Suppressor macrophage (primary cell): ENCODE measurements around the gene SLC2A1.

Experiments
- DNase-seq, 4 experiments: peaks; one replicate each; pipeline ENCODE4 v3.0.0-alpha.2; 2020 to 2022
- total RNA-seq, 17 experiments: gene quantifications; one replicate each; lab custom pipeline; 2026; ENCODE audit warnings: mixed read lengths in 6 of 17, inconsistent platforms in 3 of 17; lab: John Stamatoyannopoulos, UW

The SLC2A1 gene
- total RNA-seq, result 6.4 to 44.1 (median 14.0) reads per million in 17 experiments

DNA sequence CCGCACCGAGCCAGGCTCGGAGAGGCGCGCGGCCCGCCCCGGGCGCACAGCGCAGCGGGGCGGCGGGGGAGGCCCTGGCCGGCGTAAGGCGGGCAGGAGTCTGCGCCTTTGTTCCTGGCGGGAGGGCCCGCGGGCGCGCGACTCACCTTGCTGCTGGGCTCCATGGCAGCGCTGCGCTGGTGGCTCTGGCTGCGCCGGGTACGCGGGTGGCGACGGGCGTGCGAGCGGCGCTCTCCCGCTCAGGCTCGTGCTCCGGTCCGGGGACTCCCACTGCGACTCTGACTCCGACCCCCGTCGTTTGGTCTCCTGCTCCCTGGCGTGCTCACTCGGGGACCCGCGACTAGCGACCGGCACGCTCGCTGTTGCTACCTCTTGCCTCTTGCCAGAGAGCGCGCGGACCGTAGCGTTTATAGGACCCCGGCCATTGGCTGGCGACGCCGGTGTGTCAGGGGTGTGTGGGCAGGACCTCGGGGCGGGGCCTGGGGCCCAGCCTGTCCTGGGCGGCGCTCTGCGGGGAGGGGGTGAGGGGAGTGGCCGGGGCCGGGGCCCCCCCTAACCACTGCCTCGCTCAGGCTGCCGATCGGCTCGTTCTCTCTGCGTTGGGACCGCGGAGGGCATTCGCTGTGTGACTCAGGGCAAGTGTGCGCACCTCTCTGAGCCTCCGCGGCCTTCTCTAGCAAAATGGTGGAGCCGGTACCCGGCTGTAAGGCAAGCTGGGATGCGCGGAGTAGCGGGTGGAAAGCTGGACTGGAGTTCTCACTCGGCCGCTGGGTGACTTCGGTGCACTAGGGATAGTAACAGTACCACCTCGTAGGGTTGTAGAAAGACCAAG is at the start of gene SLC2A1:
TSS of gene SLC2A1 (minus strand) at position 381 of the 832 bp plus-strand sequence. CDS start at position 164, 217 bp downstream.
- DNase-seq, result peak; percentile 73 to 88 (median 82)

DNA sequence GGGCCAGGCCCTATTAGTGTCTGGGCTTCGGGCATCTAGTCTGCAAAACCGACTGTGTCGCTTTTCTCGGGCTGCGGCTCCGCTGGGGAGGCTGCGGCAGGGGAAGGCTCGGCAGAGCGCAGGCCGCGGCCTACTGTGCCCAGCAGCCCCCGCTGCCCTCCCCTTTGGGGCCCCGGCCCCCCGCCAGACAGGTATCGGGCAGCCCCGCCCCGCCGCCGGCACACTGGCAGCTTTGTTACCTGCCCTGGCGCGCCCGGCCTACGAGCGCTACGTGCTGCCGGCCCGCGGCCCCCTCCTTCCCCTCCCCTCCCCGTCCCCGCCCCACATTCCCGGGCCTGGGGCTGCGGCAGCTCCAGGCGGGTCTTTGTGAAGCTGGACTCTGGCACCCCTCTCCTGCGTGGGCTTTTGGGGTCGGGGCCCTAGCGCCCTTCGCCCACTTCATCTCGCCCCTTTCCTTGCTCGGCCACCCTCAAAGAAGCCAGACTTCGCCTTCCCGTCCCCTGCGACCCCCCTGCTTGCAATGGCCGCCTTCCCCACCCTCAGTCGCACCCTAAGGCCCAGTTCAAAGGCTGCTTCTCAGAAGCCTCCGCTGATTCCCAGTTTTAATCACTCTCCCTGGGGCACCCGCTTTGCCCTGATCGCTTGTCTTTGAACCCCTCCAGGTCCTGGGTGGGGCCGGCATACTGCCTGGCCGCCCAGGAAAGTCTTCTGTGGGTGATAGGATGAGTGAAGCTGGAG is 48.9 kb upstream of the SLC2A1 start:
- DNase-seq, result no peak

- no peak for DNase-seq
Measured at GRCh38 chr1:43005460-43006361, 47.0 kb upstream of the SLC2A1 start.

GRCh38 chr1:43004587-43005459 is 46.2 kb upstream of the SLC2A1 start:
- DNase-seq, result no peak

- DNase-seq, result no peak
Measured at GRCh38 chr1:43002766-43003165, 44.1 kb upstream of the SLC2A1 start.

DNA sequence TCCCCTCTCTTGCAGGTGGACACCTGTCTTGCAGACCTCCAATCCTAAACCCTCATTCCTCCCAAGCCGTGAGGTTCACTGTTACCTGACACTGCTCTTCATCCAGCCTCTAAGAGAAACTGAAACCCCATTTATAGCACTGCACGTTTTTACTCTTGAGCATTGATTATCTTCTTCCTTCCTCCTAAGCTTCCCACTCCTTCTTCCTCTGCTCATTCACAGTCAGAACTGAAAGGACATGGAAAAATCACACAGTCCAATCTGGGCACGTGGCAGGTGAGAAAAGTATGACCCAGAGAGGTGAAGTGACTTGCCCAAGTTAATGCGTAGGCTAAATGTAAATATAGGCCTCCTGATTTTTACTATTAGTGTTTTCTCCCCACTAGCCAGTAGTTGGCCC is 43.4 kb upstream of the SLC2A1 start:
- no peak for DNase-seq

GRCh38 chr1:43001434-43001833 is 42.8 kb upstream of the SLC2A1 start:
- DNase-seq, result no peak

GRCh38 chr1:43000271-43000670 is 41.6 kb upstream of the SLC2A1 start:
- DNase-seq, result no peak

- DNase-seq, result no peak
Measured at GRCh38 chr1:42999308-42999707, 40.6 kb upstream of the SLC2A1 start.

- no peak for DNase-seq
Measured at GRCh38 chr1:42998386-42998785, 39.7 kb upstream of the SLC2A1 start.

- no peak for DNase-seq
Measured at GRCh38 chr1:42996384-42996970, 37.8 kb upstream of the SLC2A1 start.

GRCh38 chr1:42993502-42994136 is 35.0 kb upstream of the SLC2A1 start:
- peak; percentile 62 to 79 (median 71) for DNase-seq

GRCh38 chr1:42992054-42992571 is 33.4 kb upstream of the SLC2A1 start:
- no peak for DNase-seq

DNA sequence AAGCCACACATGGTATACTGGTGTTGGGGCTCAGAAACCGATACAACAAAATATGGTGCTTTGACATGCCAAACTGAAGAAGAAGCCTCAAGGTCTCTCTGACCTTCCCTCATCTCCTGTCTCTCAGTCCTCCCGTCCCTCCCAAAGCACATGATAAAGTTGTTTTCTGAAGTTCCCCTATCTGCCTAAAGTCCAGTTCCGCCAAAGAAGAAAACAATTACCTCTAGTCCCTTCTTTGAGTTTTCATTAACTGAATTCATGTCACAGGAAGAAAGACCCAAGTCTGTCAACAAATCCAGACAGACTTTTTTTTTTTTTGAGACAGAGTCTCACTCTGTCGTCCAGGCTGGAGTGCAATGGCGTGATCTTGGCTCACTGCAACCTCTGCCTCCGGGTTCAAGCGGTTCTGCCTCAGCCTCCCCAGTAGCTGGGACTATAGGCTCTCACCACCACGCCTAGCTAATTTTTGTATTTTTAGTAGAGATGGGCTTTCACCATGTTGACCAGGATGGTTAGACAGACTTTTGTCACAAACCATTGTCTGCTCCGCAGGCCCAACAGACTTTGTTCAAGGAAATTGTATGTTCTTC is 32.2 kb upstream of the SLC2A1 start:
- DNase-seq, result no peak

DNA sequence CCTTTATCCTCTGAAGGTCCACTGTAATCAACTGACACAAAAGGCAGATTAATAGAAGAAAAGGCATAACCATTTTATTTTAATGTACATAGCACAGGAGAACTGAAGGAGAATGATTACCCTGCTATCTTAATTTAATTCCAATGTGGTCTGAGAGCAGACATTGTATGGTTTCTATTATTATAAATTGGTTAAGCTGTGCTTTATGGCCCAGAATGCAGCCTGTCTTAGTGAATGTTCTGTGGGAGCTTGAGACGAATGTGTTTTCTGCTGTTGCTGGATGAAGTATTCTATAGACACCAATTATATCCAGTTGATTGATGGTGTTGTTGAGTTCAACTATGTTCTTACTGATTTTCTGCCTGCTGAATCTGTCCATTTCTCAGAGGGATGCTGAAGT is 25.0 kb upstream of the SLC2A1 start:
- no peak for DNase-seq

GRCh38 chr1:42983253-42983652 is 24.6 kb upstream of the SLC2A1 start:
- no peak for DNase-seq

- no peak for DNase-seq
Measured at GRCh38 chr1:42982641-42983040, 24.0 kb upstream of the SLC2A1 start.

- no peak for DNase-seq
Measured at GRCh38 chr1:42981871-42982270, 23.2 kb upstream of the SLC2A1 start.

DNA sequence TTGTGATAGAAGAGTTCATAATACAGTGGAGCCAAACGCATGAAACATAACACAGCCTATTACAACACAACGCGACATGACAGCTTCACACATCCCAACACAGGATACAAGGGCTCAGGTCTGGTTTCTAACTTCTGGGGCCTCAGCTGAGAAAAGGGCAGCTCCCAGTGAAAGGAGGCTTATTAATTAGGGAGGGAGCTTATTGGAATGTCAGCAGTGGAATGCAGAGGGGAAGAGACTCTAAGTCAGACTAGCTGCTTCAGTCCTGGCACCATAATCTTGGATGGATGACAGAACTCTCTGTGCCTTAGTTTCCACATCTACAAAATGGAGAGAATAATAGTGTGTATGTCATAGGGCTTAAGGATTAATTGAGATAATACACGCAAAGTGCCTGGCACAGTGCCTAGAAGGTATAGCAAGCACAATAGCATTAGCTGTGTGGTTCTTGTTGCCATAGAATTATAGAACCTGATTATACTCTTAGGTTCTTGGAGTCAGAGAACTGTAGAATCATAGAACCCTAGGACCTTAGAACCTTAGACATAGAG is 22.7 kb upstream of the SLC2A1 start:
- no peak for DNase-seq
